ENCODE measurements around the gene PRDM16. TPM values are rescaled to one million over a fixed set of nuclear protein-coding genes. Genes with fewer than 3 reads are reported as not detected.

Gene PRDM16
- total RNA-seq, 1 experiment from 2014 or later: 0.17 TPM

GRCh38 chr1:3360646-3361257, 291.7 kb downstream of the PRDM16 start:
- H3T11ph ChIP-seq (ENCODE audit: low read length): no peak overlapping the region
- no peaks in the 10 kb centered on the region for H3K9me3 ChIP-seq (ENCODE audit: control insufficient read depth, low read depth, low read length)
- H2BK20ac ChIP-seq (ENCODE audit: low read depth, low read length, poor library complexity, severe bottlenecking): no peak overlapping the region
- no peaks in the 10 kb centered on the region for H3K79me1 ChIP-seq (ENCODE audit: insufficient read depth, low read depth, low read length, poor library complexity, severe bottlenecking)
- H2AK5ac ChIP-seq (ENCODE audit: insufficient read length, low read length): no peak overlapping the region
- H2AFZ ChIP-seq (ENCODE audit: low read length): no peak overlapping the region
- no peak overlapping the region for H4K91ac ChIP-seq (ENCODE audit: insufficient read length, low read depth, low read length)
- Mint-ChIP-seq H3K4me3 (no peak overlapping the region), H3K27ac (no peak overlapping the region), H3K27me3 (ENCODE audit: low read depth) (peaks cover 9% of the 10 kb centered on the region), H3K36me3 (ENCODE audit: insufficient read depth in 1 of 3, low read depth in 3 of 3) (no peaks in the 10 kb centered on the region), H3K4me1 (peaks cover 2 to 15% of the 10 kb centered on the region in 2 experiments; a peak in 3 of 4 replicates), H3K9me3 (no peaks in the 10 kb centered on the region; a peak in 1 of 5 replicates)
- no peak overlapping the region for H2BK15ac ChIP-seq (ENCODE audit: low read depth, low read length)
- no peak overlapping the region for H2BK5ac ChIP-seq (ENCODE audit: insufficient read length, low read length)
- H3K23ac ChIP-seq (ENCODE audit: insufficient read length, low read depth, low read length): no peak overlapping the region
- H4K8ac ChIP-seq (replicated peaks; ENCODE audit: insufficient read length, low read depth, low read length): no peak overlapping the region
- no peak overlapping the region for H3K4ac ChIP-seq (ENCODE audit: low read depth, low read length)
- TF ChIP-seq CTCF (conservative IDR thresholded peaks at IDR 0.05): no peak
- no peak for DNase-seq
- H2BK120ac ChIP-seq (ENCODE audit: low read depth, low read length, poor library complexity, severe bottlenecking): no peak overlapping the region
- no peak overlapping the region for H3K18ac ChIP-seq (ENCODE audit: insufficient read length, low read depth, low read length)
- H2BK12ac ChIP-seq (ENCODE audit: insufficient read length, low read depth, low read length): no peak overlapping the region
- H3K27ac ChIP-seq (ENCODE audit: insufficient read length, low read depth, low read length): no peak overlapping the region
- no peak overlapping the region for H4K5ac ChIP-seq (ENCODE audit: insufficient read length, low read depth, low read length)
- no peaks in the 10 kb centered on the region for H3K79me2 ChIP-seq (ENCODE audit: insufficient read depth, low read length)
- H3K4me1 ChIP-seq (ENCODE audit: insufficient read depth, low read length): no peaks in the 10 kb centered on the region
- no peak overlapping the region for H3K4me2 ChIP-seq (ENCODE audit: insufficient read depth, insufficient read length, low read length)
- no peaks in the 10 kb centered on the region for H3K27me3 ChIP-seq (ENCODE audit: insufficient read depth, low read length)
- no peak overlapping the region; the same call in 1 of the 2 replicates for H3K14ac ChIP-seq (ENCODE audit: insufficient read depth, low read length)
- peaks cover 1% of the 10 kb centered on the region for H4K20me1 ChIP-seq (ENCODE audit: control insufficient read depth, insufficient read depth, insufficient read length)
- H3K56ac ChIP-seq (ENCODE audit: insufficient read length, low read depth, low read length): no peak overlapping the region
- no peak overlapping the region for H3K9ac ChIP-seq (ENCODE audit: extremely low read depth, insufficient read length, low read length)
- H3K23me2 ChIP-seq (ENCODE audit: insufficient read length, low read depth, low read length, poor library complexity, severe bottlenecking): no peaks in the 10 kb centered on the region
- WGBS (ENCODE audit: extremely low coverage, insufficient read length, low lambda C conversion rate): no CpG with 5 or more reads among the region's 32 CpGs

Data from H9 (cell line).